ENCODE data around the gene PLPPR4. TPM values are rescaled to one million over a fixed set of nuclear protein-coding genes. Genes with fewer than 3 reads are reported as not detected.

Gene PLPPR4
- total and polyA plus RNA-seq, 2 experiments from 2014 or later: 0.99 to 2.3 TPM

- TF ChIP-seq ZNF462 (CRISPR knock-in tag; IDR thresholded peaks at IDR 0.05) (no peak), ZNF331 (CRISPR knock-in tag; IDR thresholded peaks at IDR 0.05; ENCODE audit: low read depth) (no peak), STAT1 (IDR thresholded peaks at IDR 0.05; ENCODE audit: unreplicated experiment) (no peak), CREB1 (CRISPR knock-in tag; IDR thresholded peaks at IDR 0.05; ENCODE audit: low read depth) (no peak), POLR2AphosphoS5 (IDR thresholded peaks at IDR 0.05; ENCODE audit: low read depth) (no peak)
Measured at GRCh38 chr1:99305626-99306025, 41.3 kb downstream of the PLPPR4 start (continued).

GRCh38 chr1:99306056-99306455, 41.8 kb downstream of the PLPPR4 start:
- peaks cover 8% of the 10 kb centered on the region for H3K4me1 Mint-ChIP-seq
- no peaks in the 10 kb centered on the region for H3K4me1 ChIP-seq (ENCODE audit: insufficient read depth)
- TF ChIP-seq JUNB (IDR thresholded peaks at IDR 0.05; ENCODE audit: unreplicated experiment) (no peak), REST (IDR thresholded peaks at IDR 0.05; ENCODE audit: unreplicated experiment) (no peak), ZNF331 (CRISPR knock-in tag; IDR thresholded peaks at IDR 0.05; ENCODE audit: low read depth) (no peak), CTCF (conservative IDR thresholded peaks at IDR 0.05; ENCODE audit: low read depth in 2 of 2) (no peak), ZNF114 (CRISPR knock-in tag; IDR thresholded peaks at IDR 0.05) (no peak), STAT1 (IDR thresholded peaks at IDR 0.05; ENCODE audit: unreplicated experiment) (no peak), CREB1 (CRISPR knock-in tag; IDR thresholded peaks at IDR 0.05; ENCODE audit: low read depth) (no peak), EZH2phosphoT487 (IDR thresholded peaks at IDR 0.05; ENCODE audit: unreplicated experiment) (no peak)
- no peak overlapping the region for H3K4me3 ChIP-seq
- no peaks in the 10 kb centered on the region; the same call in 1 of the 2 replicates for H3K9me2 ChIP-seq (ENCODE audit: insufficient read depth)
- ATAC-seq (no peak), DNase-seq (ENCODE audit: low spot score) (no peak)
- H3K27ac Mint-ChIP-seq: no peak overlapping the region
- no peaks in the 10 kb centered on the region for H3K27me3 Mint-ChIP-seq (ENCODE audit: insufficient read depth, low read depth, poor library complexity)
- no peaks in the 10 kb centered on the region for H3K27me3 ChIP-seq (ENCODE audit: insufficient read depth)
- H3F3A ChIP-seq (replicated peaks; ENCODE audit: low read depth): no peaks in the 10 kb centered on the region
- no peak overlapping the region for H3K4me3 Mint-ChIP-seq
- 0 out of 3 replicates have a peak, but pooled peaks cover 4% of the 10 kb centered on the region for H3K9me3 Mint-ChIP-seq
- H3K4me2 ChIP-seq: no peak overlapping the region
- H3K36me3 ChIP-seq (ENCODE audit: insufficient read depth): no peaks in the 10 kb centered on the region
- no peaks in the 10 kb centered on the region for H3K36me3 Mint-ChIP-seq (ENCODE audit: low read depth)
- no peak overlapping the region for H2AFZ ChIP-seq
- H3K27ac ChIP-seq (ENCODE audit: low read depth): no peak overlapping the region
- H4K20me1 ChIP-seq (replicated peaks; ENCODE audit: insufficient read depth): no peaks in the 10 kb centered on the region
- H3K79me2 ChIP-seq (replicated peaks; ENCODE audit: insufficient read depth): no peaks in the 10 kb centered on the region

All from GM23338 (cell line).